Measurements from ENCODE around the gene MYO16.

Gene MYO16

GRCh38 chr13:109256866-109257760 is 627.7 kb downstream of the MYO16 start:
- DNase-seq, result no peak
